GM12878 (cell line): ENCODE data around the gene CALB2. TPM values are rescaled to one million over a fixed set of nuclear protein-coding genes. Genes with fewer than 3 reads are reported as not detected.

Source experiments
- ATAC-seq: fragments of 200-7000 bp; cut with Tn5 transposase; 3 replicates; pipeline ENCODE4 v1.9.1; 2020; ENCODE audit warnings: mild to moderate bottlenecking, moderate library complexity
- BruUV-seq: library from RNA; stranded (reverse); fragments of 400-500 nt; replicated peaks from 2 replicates; lab custom pipeline; 2021; lab: Mats Ljungman, UMichigan
- CTCF ChIA-PET: fragments of 300-600 bp; sonication (Branson Sonifier 250); formaldehyde crosslinking; extraction: SDS; loops from one replicate; lab custom pipeline; 2021; ENCODE audit warnings: inconsistent platforms; lab: Yijun Ruan, JAX
- POLR2A ChIA-PET: fragments of 350-600 bp; formaldehyde crosslinking; extraction: SDS; loops from one replicate; lab custom pipeline; 2021; ENCODE audit warnings: inconsistent platforms; lab: Charles Lee
- RAD21 ChIA-PET: fragments of 300-600 bp; sonication (Branson Sonifier 250); formaldehyde crosslinking; loops from one replicate; lab custom pipeline; 2023; ENCODE audit warnings: antibody characterized with exemption; ENCODE audit not compliant: unreplicated experiment; lab: Charles Lee
- SMC1A ChIA-PET: fragments of 300-600 bp; sonication (Branson Sonifier 250); formaldehyde crosslinking; loops from one replicate; lab custom pipeline; 2023; ENCODE audit not compliant: unreplicated experiment, uncharacterized antibody; lab: Charles Lee
- DNase-seq: peaks from one replicate; pipeline ENCODE4 v3.0.0-alpha.2; 2011; ENCODE audit warnings: low read depth, low spot score
- FAIRE-seq: peaks from 3 replicates; lab custom pipeline; 2011; peaks lifted over from hg19 to GRCh38; lab: Jason Lieb, UNC
- H2AFZ ChIP-seq: 2 replicates; pipeline ENCODE4 v1.6.0; 2011; ENCODE audit warnings: low read depth, low read length, control low read depth; ENCODE audit not compliant: control insufficient read depth
- H3K27ac ChIP-seq: 2 replicates; pipeline ENCODE4 v1.5.1; 2011; ENCODE audit warnings: control low read depth; ENCODE audit not compliant: control insufficient read depth, insufficient read depth
- H3K27me3 ChIP-seq, 2 experiments: replicated peaks in 1 of 2; 2 replicates each; pipeline versions ENCODE4 v1.6.0 to v1.6.1; 2011; ENCODE audit warnings: low read length in 1 of 2; ENCODE audit not compliant: control insufficient read depth in 2 of 2, insufficient read depth in 2 of 2
- H3K36me3 ChIP-seq, 2 experiments: 2 replicates each; pipeline ENCODE4 v1.5.1; 2011; ENCODE audit warnings: low read length in 1 of 2; ENCODE audit not compliant: control insufficient read depth in 2 of 2, insufficient read depth in 2 of 2
- H3K4me1 ChIP-seq: 2 replicates; pipeline ENCODE4 v1.6.1; 2011; ENCODE audit warnings: mild to moderate bottlenecking, low read length, moderate library complexity, mixed read lengths; ENCODE audit not compliant: control insufficient read depth, insufficient read depth
- H3K4me2 ChIP-seq: 2 replicates; pipeline ENCODE4 v1.6.0; 2011; ENCODE audit warnings: control low read depth; ENCODE audit not compliant: control insufficient read depth, insufficient read depth
- H3K4me3 ChIP-seq: fragments of 200-600 bp; sonication (generic); 2 replicates; pipeline ENCODE4 v1.5.1; 2016
- H3K79me2 ChIP-seq: 2 replicates; pipeline ENCODE4 v1.6.0; 2011; ENCODE audit warnings: low read length; ENCODE audit not compliant: control insufficient read depth, insufficient read depth
- H3K9ac ChIP-seq: 2 replicates; pipeline ENCODE4 v1.8.0; 2011; ENCODE audit warnings: low read length, control low read depth, mixed read lengths; ENCODE audit not compliant: control insufficient read depth, insufficient read depth
- H3K9me3 ChIP-seq: replicated peaks from 3 replicates; pipeline ENCODE4 v1.5.1; 2011; ENCODE audit warnings: mild to moderate bottlenecking, low read length; ENCODE audit not compliant: control insufficient read depth, insufficient read depth
- H4K20me1 ChIP-seq: 2 replicates; pipeline ENCODE4 v1.6.0; 2011; ENCODE audit not compliant: control insufficient read depth, insufficient read depth
- NFIC ChIP-seq: IDR thresholded peaks from 2 replicates; pipeline ENCODE4 v1.6.1; 2012; ENCODE audit warnings: low read depth, mild to moderate bottlenecking, inconsistent platforms, low read length, moderate library complexity
- NFYB ChIP-seq: IDR thresholded peaks from 2 replicates; pipeline ENCODE4 v1.6.1; 2011; ENCODE audit warnings: low read depth, mild to moderate bottlenecking, low read length, improper control_type of control experiment, moderate library complexity; ENCODE audit not compliant: insufficient read depth
- NR2C2 ChIP-seq: IDR thresholded peaks from 2 replicates; pipeline ENCODE4 v1.6.1; 2011; ENCODE audit warnings: borderline replicate concordance, low read depth; ENCODE audit not compliant: control insufficient read depth, insufficient read length
- PAX8 ChIP-seq: fragments of 450-650 bp; IDR thresholded peaks from 2 replicates; pipeline ENCODE4 v1.6.1; 2017; ENCODE audit warnings: mild to moderate bottlenecking, moderate library complexity
- RELB ChIP-seq: fragments of 450-650 bp; IDR thresholded peaks from 2 replicates; pipeline ENCODE4 v1.6.1; 2017; ENCODE audit warnings: low read depth, mild to moderate bottlenecking, moderate library complexity
- SUZ12 ChIP-seq: fragments of 200-600 bp; sonication (generic); IDR thresholded peaks from one replicate; pipeline ENCODE4 v1.6.1; 2018; ENCODE audit warnings: antibody characterized with exemption, mild to moderate bottlenecking; ENCODE audit not compliant: unreplicated experiment
- WGBS: methylation state at CpG from one replicate; pipeline ENCODE4 v1.1.6; 2016; ENCODE audit warnings: low lambda C conversion rate; ENCODE audit not compliant: insufficient replicate concordance, insufficient coverage; ENCODE audit errors: missing lambda C conversion rate; 5-methylcytosine and 5-hydroxymethylcytosine counted together
- in situ Hi-C: fragments of 300-500 bp; cut with MboI; formaldehyde crosslinking; loops from 9 replicates; pipeline ENCODE4 v1.14.3; 2018; ENCODE audit warnings: mixed read lengths
- intact Hi-C: fragments of 100-400 bp; cut with micrococcal nuclease; formaldehyde crosslinking; loops from one replicate; pipeline ENCODE4 v1.14.2; 2022; ENCODE audit not compliant: unreplicated experiment
- polyA plus RNA-seq, 11 experiments: library from polyadenylated mRNA; depleted of rRNA in 4 of 11; unstranded in 6 of 11; stranded (reverse) in 5 of 11; fragments of >200 nt; fragmentation: Nextera tagmentation in 4 of 11; fragmentation: Illumina TruSeq in 1 of 11; extraction: Ambion mirVana in 4 of 11; extraction: Trizol in 1 of 11; gene quantifications; 1 replicate in 1 of 11; 2 replicates in 10 of 11; pipeline versions ENCODE4 v1.2.1 to v1.2.3, GENCODE V29; 2011 to 2016; ENCODE audit warnings: inconsistent platforms in 2 of 11, missing spikeins in 2 of 11, low read depth in 1 of 11
- total RNA-seq, 4 experiments: library from RNA; depleted of rRNA in 3 of 4; stranded (reverse); fragments of >200 nt in 3 of 4; fragmentation: Illumina TruSeq in 1 of 4; extraction: Trizol in 1 of 4; gene quantifications; 2 replicates each; pipeline versions ENCODE4 v1.2.1 to v1.2.3, GENCODE V29; 2013 to 2021
- TF ChIP-seq, protein P1 (sequence below): IDR thresholded peaks from 2 replicates; pipeline ENCODE4 v1.6.1; 2012; ENCODE audit warnings: improper control_type of control experiment, low read depth, low read length; ENCODE audit not compliant: insufficient replicate concordance

The CALB2 gene
- total and polyA plus RNA-seq, 10 of the 15 experiments (the other 5 are each of a cell fraction or from before 2014, with no cell fraction given), result not detected

DNA sequence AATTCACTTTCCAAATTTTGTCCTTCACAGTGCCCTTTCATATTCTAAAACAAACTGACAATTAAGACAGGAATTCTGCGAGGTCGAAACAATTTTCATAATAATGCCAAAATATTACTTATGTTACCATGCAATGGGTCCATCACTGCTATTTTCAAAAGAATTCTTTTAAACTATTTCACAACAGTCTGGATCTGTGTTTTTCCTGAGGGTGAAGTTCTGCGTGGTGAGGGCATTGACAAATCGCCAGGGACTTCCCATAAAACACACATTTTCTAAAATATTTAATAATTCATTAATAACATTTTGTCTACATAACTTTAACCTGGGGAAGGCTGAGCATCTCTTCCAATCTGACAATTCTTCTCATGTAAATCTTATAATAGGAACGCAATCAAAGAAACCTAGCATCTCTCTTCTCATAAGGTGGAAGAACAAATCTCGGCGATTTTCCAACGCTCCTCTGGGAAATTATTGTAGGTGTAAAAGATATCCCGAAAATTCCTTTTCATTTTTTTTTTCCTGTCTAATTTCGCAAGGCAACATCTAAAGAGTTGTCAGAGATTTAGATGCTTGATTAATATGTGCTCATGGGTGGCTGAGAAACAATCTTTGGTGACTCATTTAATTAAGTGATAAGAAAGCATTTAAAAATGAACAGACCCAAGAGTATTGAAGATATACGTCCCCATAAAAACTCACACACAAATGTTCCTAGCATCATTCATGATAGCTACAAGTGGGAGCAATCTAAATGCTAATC, 41.5 kb downstream of the CALB2 start:
- Histone ChIP-seq H3K4me3 (no peak overlapping the region), H3K9ac (no peak overlapping the region), H3K9me3 (no peaks in the 10 kb centered on the region; the same call in 2 of the 3 replicates), H4K20me1 (no peaks in the 10 kb centered on the region), H3K79me2 (no peaks in the 10 kb centered on the region)
- in situ Hi-C loops, result no loop called here
- POLR2A ChIA-PET, result interaction anchor here (0.6 kb wide), 1 partner anchor 30 kb away, joined by 6 read pairs; no protein-coding TSS in a partner anchor
- no TSS peak for BruUV-seq
- DNase-seq, result no peak
- TF ChIP-seq NFIC (no peak), RELB (no peak), PAX8 (no peak), SUZ12 (no peak)
- TF ChIP-seq, all 136 proteins: peak for 0
- ChIA-PET CTCF (interaction anchor here (1.0 to 1.5 kb wide), 2 partner anchors 99 to 211 kb away, joined by 3 read pairs; no protein-coding TSS in a partner anchor), RAD21 (no interaction called here), SMC1A (no interaction called here)
- Histone ChIP-seq H3K36me3 (no peaks in the 10 kb centered on the region), H3K4me2 (no peak overlapping the region), H2AFZ (no peak overlapping the region), H3K4me1 (no peaks in the 10 kb centered on the region), H3K27me3 (no peaks in the 10 kb centered on the region; a peak in 1 of 4 replicates), H3K27ac (no peak overlapping the region)
- ATAC-seq (no peak), FAIRE-seq (no peak)
- WGBS, result 49% methylated on average over 11 of the region's 11 CpGs
- intact Hi-C loops, result no loop called here

DNA sequence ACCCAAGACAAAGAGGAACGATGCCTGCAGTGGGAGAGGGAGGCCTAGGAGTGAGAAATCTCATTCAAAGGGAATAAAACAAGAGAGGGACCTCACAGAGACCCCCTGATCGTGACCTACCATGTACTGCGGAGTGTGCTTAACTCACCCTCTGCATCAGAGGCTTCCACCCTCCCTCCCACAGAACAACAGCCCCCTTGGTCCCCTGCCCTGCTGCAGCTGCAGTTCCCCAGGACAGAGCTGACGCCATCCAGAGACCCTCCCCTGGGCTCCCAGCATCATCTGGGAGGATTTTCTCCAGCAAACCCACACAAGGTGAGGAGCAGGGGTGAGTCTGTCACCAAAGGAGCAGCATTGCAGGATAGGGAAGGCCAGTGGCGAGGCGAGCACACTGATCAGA, 43.5 kb downstream of the CALB2 start:
- ChIA-PET SMC1A (no interaction called here), RAD21 (no interaction called here), CTCF (no interaction called here), POLR2A (no interaction called here)
- Histone ChIP-seq H3K9me3 (no peaks in the 10 kb centered on the region; the same call in 2 of the 3 replicates), H4K20me1 (no peaks in the 10 kb centered on the region), H3K27ac (no peak overlapping the region), H3K4me1 (no peaks in the 10 kb centered on the region), H3K9ac (no peak overlapping the region), H3K36me3 (no peaks in the 10 kb centered on the region), H3K79me2 (no peaks in the 10 kb centered on the region), H3K4me2 (no peak overlapping the region), H2AFZ (no peak overlapping the region), H3K4me3 (no peak overlapping the region), H3K27me3 (no peaks in the 10 kb centered on the region; a peak in 1 of 4 replicates)
- WGBS, result 27% methylated on average over 6 of the region's 6 CpGs
- no TSS peak for BruUV-seq
- DNase-seq (no peak), ATAC-seq (no peak), FAIRE-seq (no peak)
- intact Hi-C loops, result no loop called here
- in situ Hi-C loops, result no loop called here
- TF ChIP-seq NFYB (no peak), NR2C2 (no peak)
- TF ChIP-seq, protein P1, sequence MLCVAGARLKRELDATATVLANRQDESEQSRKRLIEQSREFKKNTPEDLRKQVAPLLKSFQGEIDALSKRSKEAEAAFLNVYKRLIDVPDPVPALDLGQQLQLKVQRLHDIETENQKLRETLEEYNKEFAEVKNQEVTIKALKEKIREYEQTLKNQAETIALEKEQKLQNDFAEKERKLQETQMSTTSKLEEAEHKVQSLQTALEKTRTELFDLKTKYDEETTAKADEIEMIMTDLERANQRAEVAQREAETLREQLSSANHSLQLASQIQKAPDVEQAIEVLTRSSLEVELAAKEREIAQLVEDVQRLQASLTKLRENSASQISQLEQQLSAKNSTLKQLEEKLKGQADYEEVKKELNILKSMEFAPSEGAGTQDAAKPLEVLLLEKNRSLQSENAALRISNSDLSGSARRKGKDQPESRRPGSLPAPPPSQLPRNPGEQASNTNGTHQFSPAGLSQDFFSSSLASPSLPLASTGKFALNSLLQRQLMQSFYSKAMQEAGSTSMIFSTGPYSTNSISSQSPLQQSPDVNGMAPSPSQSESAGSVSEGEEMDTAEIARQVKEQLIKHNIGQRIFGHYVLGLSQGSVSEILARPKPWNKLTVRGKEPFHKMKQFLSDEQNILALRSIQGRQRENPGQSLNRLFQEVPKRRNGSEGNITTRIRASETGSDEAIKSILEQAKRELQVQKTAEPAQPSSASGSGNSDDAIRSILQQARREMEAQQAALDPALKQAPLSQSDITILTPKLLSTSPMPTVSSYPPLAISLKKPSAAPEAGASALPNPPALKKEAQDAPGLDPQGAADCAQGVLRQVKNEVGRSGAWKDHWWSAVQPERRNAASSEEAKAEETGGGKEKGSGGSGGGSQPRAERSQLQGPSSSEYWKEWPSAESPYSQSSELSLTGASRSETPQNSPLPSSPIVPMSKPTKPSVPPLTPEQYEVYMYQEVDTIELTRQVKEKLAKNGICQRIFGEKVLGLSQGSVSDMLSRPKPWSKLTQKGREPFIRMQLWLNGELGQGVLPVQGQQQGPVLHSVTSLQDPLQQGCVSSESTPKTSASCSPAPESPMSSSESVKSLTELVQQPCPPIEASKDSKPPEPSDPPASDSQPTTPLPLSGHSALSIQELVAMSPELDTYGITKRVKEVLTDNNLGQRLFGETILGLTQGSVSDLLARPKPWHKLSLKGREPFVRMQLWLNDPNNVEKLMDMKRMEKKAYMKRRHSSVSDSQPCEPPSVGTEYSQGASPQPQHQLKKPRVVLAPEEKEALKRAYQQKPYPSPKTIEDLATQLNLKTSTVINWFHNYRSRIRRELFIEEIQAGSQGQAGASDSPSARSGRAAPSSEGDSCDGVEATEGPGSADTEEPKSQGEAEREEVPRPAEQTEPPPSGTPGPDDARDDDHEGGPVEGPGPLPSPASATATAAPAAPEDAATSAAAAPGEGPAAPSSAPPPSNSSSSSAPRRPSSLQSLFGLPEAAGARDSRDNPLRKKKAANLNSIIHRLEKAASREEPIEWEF, result no peak
